OCI-LY7 (cell line): Measurements from ENCODE around the gene FCN1.

ENCODE experiments used
- EZH2phosphoT487 ChIP-seq: fragments of 200-600 bp; sonication (generic); IDR thresholded peaks from 2 replicates; pipeline ENCODE4 v1.6.1; 2018; ENCODE audit warnings: low read depth, borderline replicate concordance, mild to moderate bottlenecking, mixed run types, antibody characterized with exemption, low read length, moderate library complexity, mixed read lengths
- TF ChIP-seq, protein P1 (sequence below): fragments of 200-600 bp; sonication (generic); conservative IDR thresholded peaks from 2 replicates; pipeline ENCODE4 v1.5.1; 2014; ENCODE audit warnings: mild to moderate bottlenecking, antibody characterized with exemption, low read length, moderate library complexity, mixed read lengths

- TF ChIP-seq, protein P1, sequence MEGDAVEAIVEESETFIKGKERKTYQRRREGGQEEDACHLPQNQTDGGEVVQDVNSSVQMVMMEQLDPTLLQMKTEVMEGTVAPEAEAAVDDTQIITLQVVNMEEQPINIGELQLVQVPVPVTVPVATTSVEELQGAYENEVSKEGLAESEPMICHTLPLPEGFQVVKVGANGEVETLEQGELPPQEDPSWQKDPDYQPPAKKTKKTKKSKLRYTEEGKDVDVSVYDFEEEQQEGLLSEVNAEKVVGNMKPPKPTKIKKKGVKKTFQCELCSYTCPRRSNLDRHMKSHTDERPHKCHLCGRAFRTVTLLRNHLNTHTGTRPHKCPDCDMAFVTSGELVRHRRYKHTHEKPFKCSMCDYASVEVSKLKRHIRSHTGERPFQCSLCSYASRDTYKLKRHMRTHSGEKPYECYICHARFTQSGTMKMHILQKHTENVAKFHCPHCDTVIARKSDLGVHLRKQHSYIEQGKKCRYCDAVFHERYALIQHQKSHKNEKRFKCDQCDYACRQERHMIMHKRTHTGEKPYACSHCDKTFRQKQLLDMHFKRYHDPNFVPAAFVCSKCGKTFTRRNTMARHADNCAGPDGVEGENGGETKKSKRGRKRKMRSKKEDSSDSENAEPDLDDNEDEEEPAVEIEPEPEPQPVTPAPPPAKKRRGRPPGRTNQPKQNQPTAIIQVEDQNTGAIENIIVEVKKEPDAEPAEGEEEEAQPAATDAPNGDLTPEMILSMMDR = no peak
- no peak for TF ChIP-seq EZH2phosphoT487
These were observed 32.9 kb upstream of the FCN1 start for GRCh38 chr9:134950386-134951210.
